ENCODE results near the gene PI4K2A. TPM values are rescaled to one million over a fixed set of nuclear protein-coding genes. Genes with fewer than 3 reads are reported as not detected.

PI4K2A gene
- total and polyA plus RNA-seq, 2 of the 13 experiments (the other 11 are each of a cell fraction or from before 2014, with no cell fraction given) = 10.9 to 14.3 TPM

DNA sequence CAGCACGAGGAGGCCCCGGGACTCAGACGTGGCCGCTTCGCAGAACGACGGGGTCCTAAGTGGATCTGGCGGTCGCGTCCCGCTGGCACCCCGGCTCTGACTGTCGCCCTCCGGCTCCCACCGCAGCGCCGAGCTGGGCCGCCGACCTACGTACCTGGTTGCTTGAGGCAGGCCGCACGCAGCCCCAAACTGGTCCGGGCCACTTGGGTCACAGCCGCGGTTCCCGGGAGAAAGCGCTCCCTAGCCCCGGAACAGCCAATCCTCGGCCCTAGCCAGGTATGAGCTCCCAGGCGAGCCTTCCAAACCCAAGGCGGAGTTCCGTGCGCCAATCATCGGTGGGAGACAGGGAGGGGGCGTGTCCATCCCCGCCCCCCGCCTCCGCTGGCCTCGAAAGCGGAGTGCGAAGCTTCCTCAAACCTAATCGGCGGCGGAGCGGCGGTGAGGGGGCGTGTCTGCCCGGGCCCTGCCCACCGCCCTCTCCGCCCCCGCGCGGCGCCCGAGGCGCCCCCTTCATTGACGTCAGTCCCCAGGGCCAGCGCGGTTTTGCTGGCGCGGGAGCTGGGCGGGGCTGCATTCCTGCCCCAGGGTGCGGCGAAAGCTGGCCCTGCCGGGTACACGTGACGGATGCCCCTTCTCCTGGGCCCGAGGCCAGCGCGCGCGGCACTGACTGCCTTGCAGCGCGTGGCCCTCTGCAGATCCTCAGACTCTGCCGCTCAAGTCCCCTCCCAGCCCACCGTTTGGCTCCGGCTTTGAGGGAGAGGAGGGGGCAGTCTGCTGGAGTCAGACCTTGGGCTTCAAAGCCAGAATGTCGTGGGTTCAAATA lies 46.7 kb downstream of the PI4K2A start, which contains the start of gene AVPI1 (continued):
- TF ChIP-seq U2AF2 (IDR thresholded peaks at IDR 0.05; ENCODE audit: low read depth, low read length) = no peak
- no peak for TF ChIP-seq SUZ12 (IDR thresholded peaks at IDR 0.05; ENCODE audit: low read depth, low read length)
- TF ChIP-seq, protein P1, sequence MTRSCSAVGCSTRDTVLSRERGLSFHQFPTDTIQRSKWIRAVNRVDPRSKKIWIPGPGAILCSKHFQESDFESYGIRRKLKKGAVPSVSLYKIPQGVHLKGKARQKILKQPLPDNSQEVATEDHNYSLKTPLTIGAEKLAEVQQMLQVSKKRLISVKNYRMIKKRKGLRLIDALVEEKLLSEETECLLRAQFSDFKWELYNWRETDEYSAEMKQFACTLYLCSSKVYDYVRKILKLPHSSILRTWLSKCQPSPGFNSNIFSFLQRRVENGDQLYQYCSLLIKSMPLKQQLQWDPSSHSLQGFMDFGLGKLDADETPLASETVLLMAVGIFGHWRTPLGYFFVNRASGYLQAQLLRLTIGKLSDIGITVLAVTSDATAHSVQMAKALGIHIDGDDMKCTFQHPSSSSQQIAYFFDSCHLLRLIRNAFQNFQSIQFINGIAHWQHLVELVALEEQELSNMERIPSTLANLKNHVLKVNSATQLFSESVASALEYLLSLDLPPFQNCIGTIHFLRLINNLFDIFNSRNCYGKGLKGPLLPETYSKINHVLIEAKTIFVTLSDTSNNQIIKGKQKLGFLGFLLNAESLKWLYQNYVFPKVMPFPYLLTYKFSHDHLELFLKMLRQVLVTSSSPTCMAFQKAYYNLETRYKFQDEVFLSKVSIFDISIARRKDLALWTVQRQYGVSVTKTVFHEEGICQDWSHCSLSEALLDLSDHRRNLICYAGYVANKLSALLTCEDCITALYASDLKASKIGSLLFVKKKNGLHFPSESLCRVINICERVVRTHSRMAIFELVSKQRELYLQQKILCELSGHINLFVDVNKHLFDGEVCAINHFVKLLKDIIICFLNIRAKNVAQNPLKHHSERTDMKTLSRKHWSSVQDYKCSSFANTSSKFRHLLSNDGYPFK (CRISPR knock-in tag; IDR thresholded peaks at IDR 0.05; ENCODE audit: borderline replicate concordance) = peak; percentile 28; the same call in 1 of the 2 replicates
- TF ChIP-seq, protein P2, sequence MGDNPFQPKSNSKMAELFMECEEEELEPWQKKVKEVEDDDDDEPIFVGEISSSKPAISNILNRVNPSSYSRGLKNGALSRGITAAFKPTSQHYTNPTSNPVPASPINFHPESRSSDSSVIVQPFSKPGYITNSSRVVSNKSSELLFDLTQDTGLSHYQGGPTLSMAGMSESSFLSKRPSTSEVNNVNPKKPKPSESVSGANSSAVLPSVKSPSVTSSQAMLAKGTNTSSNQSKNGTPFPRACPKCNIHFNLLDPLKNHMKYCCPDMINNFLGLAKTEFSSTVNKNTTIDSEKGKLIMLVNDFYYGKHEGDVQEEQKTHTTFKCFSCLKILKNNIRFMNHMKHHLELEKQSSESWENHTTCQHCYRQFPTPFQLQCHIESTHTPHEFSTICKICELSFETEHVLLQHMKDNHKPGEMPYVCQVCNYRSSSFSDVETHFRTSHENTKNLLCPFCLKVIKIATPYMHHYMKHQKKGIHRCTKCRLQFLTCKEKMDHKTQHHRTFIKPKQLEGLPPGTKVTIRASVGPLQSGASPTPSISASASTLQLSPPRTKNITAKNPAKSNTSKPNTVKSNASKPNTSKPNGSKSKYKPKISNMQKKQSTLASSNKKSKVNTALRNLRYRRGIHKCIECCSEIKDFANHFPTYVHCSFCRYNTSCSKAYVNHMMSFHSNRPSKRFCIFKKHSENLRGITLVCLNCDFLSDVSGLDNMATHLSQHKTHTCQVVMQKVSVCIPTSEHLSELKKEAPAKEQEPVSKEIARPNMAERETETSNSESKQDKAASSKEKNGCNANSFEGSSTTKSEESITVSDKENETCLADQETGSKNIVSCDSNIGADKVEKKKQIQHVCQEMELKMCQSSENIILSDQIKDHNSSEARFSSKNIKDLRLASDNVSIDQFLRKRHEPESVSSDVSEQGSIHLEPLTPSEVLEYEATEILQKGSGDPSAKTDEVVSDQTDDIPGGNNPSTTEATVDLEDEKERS (CRISPR knock-in tag; IDR thresholded peaks at IDR 0.05) = 0 out of 2 replicates have a peak, but pooled peaks have one; percentile 38
- TF ChIP-seq, protein P3, sequence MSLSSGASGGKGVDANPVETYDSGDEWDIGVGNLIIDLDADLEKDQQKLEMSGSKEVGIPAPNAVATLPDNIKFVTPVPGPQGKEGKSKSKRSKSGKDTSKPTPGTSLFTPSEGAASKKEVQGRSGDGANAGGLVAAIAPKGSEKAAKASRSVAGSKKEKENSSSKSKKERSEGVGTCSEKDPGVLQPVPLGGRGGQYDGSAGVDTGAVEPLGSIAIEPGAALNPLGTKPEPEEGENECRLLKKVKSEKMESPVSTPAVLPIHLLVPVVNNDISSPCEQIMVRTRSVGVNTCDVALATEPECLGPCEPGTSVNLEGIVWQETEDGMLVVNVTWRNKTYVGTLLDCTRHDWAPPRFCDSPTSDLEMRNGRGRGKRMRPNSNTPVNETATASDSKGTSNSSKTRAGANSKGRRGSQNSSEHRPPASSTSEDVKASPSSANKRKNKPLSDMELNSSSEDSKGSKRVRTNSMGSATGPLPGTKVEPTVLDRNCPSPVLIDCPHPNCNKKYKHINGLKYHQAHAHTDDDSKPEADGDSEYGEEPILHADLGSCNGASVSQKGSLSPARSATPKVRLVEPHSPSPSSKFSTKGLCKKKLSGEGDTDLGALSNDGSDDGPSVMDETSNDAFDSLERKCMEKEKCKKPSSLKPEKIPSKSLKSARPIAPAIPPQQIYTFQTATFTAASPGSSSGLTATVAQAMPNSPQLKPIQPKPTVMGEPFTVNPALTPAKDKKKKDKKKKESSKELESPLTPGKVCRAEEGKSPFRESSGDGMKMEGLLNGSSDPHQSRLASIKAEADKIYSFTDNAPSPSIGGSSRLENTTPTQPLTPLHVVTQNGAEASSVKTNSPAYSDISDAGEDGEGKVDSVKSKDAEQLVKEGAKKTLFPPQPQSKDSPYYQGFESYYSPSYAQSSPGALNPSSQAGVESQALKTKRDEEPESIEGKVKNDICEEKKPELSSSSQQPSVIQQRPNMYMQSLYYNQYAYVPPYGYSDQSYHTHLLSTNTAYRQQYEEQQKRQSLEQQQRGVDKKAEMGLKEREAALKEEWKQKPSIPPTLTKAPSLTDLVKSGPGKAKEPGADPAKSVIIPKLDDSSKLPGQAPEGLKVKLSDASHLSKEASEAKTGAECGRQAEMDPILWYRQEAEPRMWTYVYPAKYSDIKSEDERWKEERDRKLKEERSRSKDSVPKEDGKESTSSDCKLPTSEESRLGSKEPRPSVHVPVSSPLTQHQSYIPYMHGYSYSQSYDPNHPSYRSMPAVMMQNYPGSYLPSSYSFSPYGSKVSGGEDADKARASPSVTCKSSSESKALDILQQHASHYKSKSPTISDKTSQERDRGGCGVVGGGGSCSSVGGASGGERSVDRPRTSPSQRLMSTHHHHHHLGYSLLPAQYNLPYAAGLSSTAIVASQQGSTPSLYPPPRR (CRISPR knock-in tag; IDR thresholded peaks at IDR 0.05; ENCODE audit: borderline replicate concordance) = peak; percentile 86
- TF ChIP-seq ZKSCAN5 (CRISPR knock-in tag; IDR thresholded peaks at IDR 0.05) = no peak
- TF ChIP-seq ZNF326 (CRISPR knock-in tag; IDR thresholded peaks at IDR 0.05; ENCODE audit: borderline replicate concordance) = no peak
- no peak for TF ChIP-seq ZNF616 (CRISPR knock-in tag; IDR thresholded peaks at IDR 0.05; ENCODE audit: low read depth)
- TF ChIP-seq, protein P4, sequence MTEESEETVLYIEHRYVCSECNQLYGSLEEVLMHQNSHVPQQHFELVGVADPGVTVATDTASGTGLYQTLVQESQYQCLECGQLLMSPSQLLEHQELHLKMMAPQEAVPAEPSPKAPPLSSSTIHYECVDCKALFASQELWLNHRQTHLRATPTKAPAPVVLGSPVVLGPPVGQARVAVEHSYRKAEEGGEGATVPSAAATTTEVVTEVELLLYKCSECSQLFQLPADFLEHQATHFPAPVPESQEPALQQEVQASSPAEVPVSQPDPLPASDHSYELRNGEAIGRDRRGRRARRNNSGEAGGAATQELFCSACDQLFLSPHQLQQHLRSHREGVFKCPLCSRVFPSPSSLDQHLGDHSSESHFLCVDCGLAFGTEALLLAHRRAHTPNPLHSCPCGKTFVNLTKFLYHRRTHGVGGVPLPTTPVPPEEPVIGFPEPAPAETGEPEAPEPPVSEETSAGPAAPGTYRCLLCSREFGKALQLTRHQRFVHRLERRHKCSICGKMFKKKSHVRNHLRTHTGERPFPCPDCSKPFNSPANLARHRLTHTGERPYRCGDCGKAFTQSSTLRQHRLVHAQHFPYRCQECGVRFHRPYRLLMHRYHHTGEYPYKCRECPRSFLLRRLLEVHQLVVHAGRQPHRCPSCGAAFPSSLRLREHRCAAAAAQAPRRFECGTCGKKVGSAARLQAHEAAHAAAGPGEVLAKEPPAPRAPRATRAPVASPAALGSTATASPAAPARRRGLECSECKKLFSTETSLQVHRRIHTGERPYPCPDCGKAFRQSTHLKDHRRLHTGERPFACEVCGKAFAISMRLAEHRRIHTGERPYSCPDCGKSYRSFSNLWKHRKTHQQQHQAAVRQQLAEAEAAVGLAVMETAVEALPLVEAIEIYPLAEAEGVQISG (CRISPR knock-in tag; IDR thresholded peaks at IDR 0.05) = peak; percentile 84
- no peak for TF ChIP-seq ZNF839 (CRISPR knock-in tag; IDR thresholded peaks at IDR 0.05; ENCODE audit: borderline replicate concordance)
- TF ChIP-seq ZSCAN29 (CRISPR knock-in tag; conservative IDR thresholded peaks at IDR 0.05) = 0 out of 2 replicates have a peak, but pooled peaks have one; percentile 72
- peak; percentile 86 for TF ChIP-seq RXRB (CRISPR knock-in tag; IDR thresholded peaks at IDR 0.05; ENCODE audit: borderline replicate concordance)
- TF ChIP-seq NFKB2 (CRISPR knock-in tag; IDR thresholded peaks at IDR 0.05; ENCODE audit: borderline replicate concordance) = peak; percentile 96
- no peak for TF ChIP-seq SETDB1 (CRISPR knock-in tag; IDR thresholded peaks at IDR 0.05; ENCODE audit: borderline replicate concordance)
